A549 treated with GW870086 at 1 μM for 4 hours (cell line): ENCODE measurements around the gene ITGA2B. TPM values are rescaled to one million over a fixed set of nuclear protein-coding genes. Genes with fewer than 3 reads are reported as not detected.

Experiments used
- total RNA-seq: library from RNA; stranded (reverse); fragments of 200-300 nt; extraction: Qiagen RNA extraction; gene quantifications from 5 replicates; pipeline ENCODE4 v1.2.3, GENCODE V29; 2022; ENCODE audit warnings: low read depth

Gene ITGA2B
- 1.2 to 1.8 TPM (median 1.5 TPM) in 5 replicates for total RNA-seq

GRCh38 chr17:44389281-44389680 lies at the start of gene ITGA2B:
Gene ITGA2B (minus strand): TSS chr17:44389649. CDS start chr17:44389473, 176 bp downstream.

GRCh38 chr17:44363613-44364159 lies 25.8 kb downstream of the ITGA2B start, which contains the start of gene FAM171A2:
Gene FAM171A2 (minus strand): TSS chr17:44363853. CDS start chr17:44363714, 139 bp downstream.

GRCh38 chr17:44344939-44345453 lies 44.5 kb downstream of the ITGA2B start, which contains the start of gene GRN:
Gene GRN (plus strand): TSS chr17:44345302. CDS start chr17:44349165, 3,863 bp downstream.

GRCh38 chr17:44324571-44325275 lies 64.7 kb downstream of the ITGA2B start, which contains the start of gene SLC25A39:
Gene SLC25A39 (minus strand): TSS chr17:44324823. CDS start chr17:44323562, 1,261 bp downstream.

Other genes with a start within 250 kb of the ITGA2B start
- gene HROB, start 247.7 kb downstream of the ITGA2B start, total RNA-seq, result 6.7 to 9.6 TPM (median 9.0 TPM) in 5 replicates
- 0.12 TPM in 1 of 5 replicates, not detected in the others for gene ASB16, start 218.9 kb downstream of the ITGA2B start, total RNA-seq
- gene TMUB2, start 202.7 kb downstream of the ITGA2B start, total RNA-seq, result 35.6 to 45.7 TPM (median 42.6 TPM) in 5 replicates
- 55.0 to 70.4 TPM (median 67.8 TPM) in 5 replicates for gene ATXN7L3, start 189.8 kb downstream of the ITGA2B start, total RNA-seq
- 83.2 to 90.7 TPM (median 87.2 TPM) in 5 replicates for gene UBTF, start 170.0 kb downstream of the ITGA2B start, total RNA-seq
- gene SLC4A1, start 121.5 kb downstream of the ITGA2B start, total RNA-seq, result 0.03 TPM in 1 of 5 replicates, not detected in the others
- 0.39 to 1.3 TPM (median 0.80 TPM) in 5 replicates for gene RUNDC3A, start 81.0 kb downstream of the ITGA2B start, total RNA-seq
- gene SLC25A39, start 64.8 kb downstream of the ITGA2B start, total RNA-seq, result 146 to 196 TPM (median 193 TPM) in 5 replicates
- gene GRN, start 44.3 kb downstream of the ITGA2B start, total RNA-seq, result 210 to 235 TPM (median 227 TPM) in 5 replicates
- gene FAM171A2, start 25.8 kb downstream of the ITGA2B start, total RNA-seq, result 2.6 to 4.2 TPM (median 3.5 TPM) in 5 replicates
- gene GPATCH8, start 113.8 kb upstream of the ITGA2B start, total RNA-seq, result 15.3 to 22.7 TPM (median 21.8 TPM) in 5 replicates
- 26.0 to 31.3 TPM (median 27.9 TPM) in 5 replicates for gene FZD2, start 167.8 kb upstream of the ITGA2B start, total RNA-seq